ENCODE data around the gene RPS14. TPM values are rescaled to one million over a fixed set of nuclear protein-coding genes. Genes with fewer than 3 reads are reported as not detected.
A peak's percentile ranks its signal among the peaks of the same experiment; 100 is the strongest.

RPS14 gene
- total RNA-seq, 1 experiment from 2014 or later, result 3,040 TPM

- Histone ChIP-seq H3K9me2 (replicated peaks; ENCODE audit: insufficient read depth, low read length) (no peaks in the 10 kb centered on the region), H3K27ac (ENCODE audit: low read length) (peak overlapping the region; percentile 27; the same call in 1 of the 2 replicates), H3K79me2 (ENCODE audit: low read length) (peaks cover 10% of the 10 kb centered on the region), H2AFZ (ENCODE audit: low read length) (no peak overlapping the region), H4K20me1 (ENCODE audit: insufficient read depth, low read depth, low read length) (peaks cover 48% of the 10 kb centered on the region; the same call in 1 of the 2 replicates), H3K4me1 (ENCODE audit: low read length) (peaks cover 71% of the 10 kb centered on the region), H3K4me2 (ENCODE audit: low read depth, low read length, poor library complexity, severe bottlenecking) (no peak overlapping the region), H3K9ac (ENCODE audit: low read length) (no peak overlapping the region), H3K36me3 (ENCODE audit: insufficient read depth, low read length) (peaks cover 64% of the 10 kb centered on the region), H3K9me3 (ENCODE audit: low read length) (no peaks in the 10 kb centered on the region), H3K27me3 (ENCODE audit: low read length) (no peaks in the 10 kb centered on the region), H3K4me3 (ENCODE audit: low read length) (no peak overlapping the region)
- DNase-seq, result no peak
Observed at GRCh38 chr5:150404535-150404934, 45.0 kb downstream of the RPS14 start.

- Histone ChIP-seq H3K36me3 (ENCODE audit: insufficient read depth, low read length) (peaks cover 64% of the 10 kb centered on the region), H3K79me2 (ENCODE audit: low read length) (peaks cover 9% of the 10 kb centered on the region)
- no peak for DNase-seq
Observed at GRCh38 chr5:150404121-150404520, 45.4 kb downstream of the RPS14 start.

GRCh38 chr5:150402901-150403342 is 46.6 kb downstream of the RPS14 start:
- peaks cover 41% of the 10 kb centered on the region; the same call in 1 of the 2 replicates for H4K20me1 ChIP-seq (ENCODE audit: insufficient read depth, low read depth, low read length)
- peaks cover 71% of the 10 kb centered on the region for H3K4me1 ChIP-seq (ENCODE audit: low read length)
- no peaks in the 10 kb centered on the region for H3K27me3 ChIP-seq (ENCODE audit: low read length)
- H3K9ac ChIP-seq (ENCODE audit: low read length), result no peak overlapping the region
- no peak overlapping the region; the same call in 1 of the 2 replicates for H3K27ac ChIP-seq (ENCODE audit: low read length)
- H3K79me2 ChIP-seq (ENCODE audit: low read length), result no peaks in the 10 kb centered on the region
- no peak for DNase-seq
- H3K9me3 ChIP-seq (ENCODE audit: low read length), result no peaks in the 10 kb centered on the region
- H2AFZ ChIP-seq (ENCODE audit: low read length), result no peak overlapping the region
- H3K4me2 ChIP-seq (ENCODE audit: low read depth, low read length, poor library complexity, severe bottlenecking), result no peak overlapping the region
- H3K9me2 ChIP-seq (replicated peaks; ENCODE audit: insufficient read depth, low read length), result no peaks in the 10 kb centered on the region
- H3K4me3 ChIP-seq (ENCODE audit: low read length), result no peak overlapping the region
- peaks cover 54% of the 10 kb centered on the region for H3K36me3 ChIP-seq (ENCODE audit: insufficient read depth, low read length)

More at GRCh38 chr5:150404121-150404520, 45.4 kb downstream of the RPS14 start:
- Histone ChIP-seq H3K27me3 (ENCODE audit: low read length) (no peaks in the 10 kb centered on the region), H3K9me3 (ENCODE audit: low read length) (no peaks in the 10 kb centered on the region), H3K9me2 (replicated peaks; ENCODE audit: insufficient read depth, low read length) (no peaks in the 10 kb centered on the region), H3K4me2 (ENCODE audit: low read depth, low read length, poor library complexity, severe bottlenecking) (no peak overlapping the region), H2AFZ (ENCODE audit: low read length) (no peak overlapping the region), H3K27ac (ENCODE audit: low read length) (peak overlapping the region; percentile 20), H3K9ac (ENCODE audit: low read length) (no peak overlapping the region), H3K4me3 (ENCODE audit: low read length) (no peak overlapping the region), H4K20me1 (ENCODE audit: insufficient read depth, low read depth, low read length) (peaks cover 48% of the 10 kb centered on the region; the same call in 1 of the 2 replicates), H3K4me1 (ENCODE audit: low read length) (peaks cover 71% of the 10 kb centered on the region)

GRCh38 chr5:150402229-150402773 is 47.2 kb downstream of the RPS14 start:
- peaks cover 49% of the 10 kb centered on the region for H3K36me3 ChIP-seq (ENCODE audit: insufficient read depth, low read length)
- H3K4me3 ChIP-seq (ENCODE audit: low read length), result no peak overlapping the region
- no peaks in the 10 kb centered on the region for H3K9me2 ChIP-seq (replicated peaks; ENCODE audit: insufficient read depth, low read length)
- no peak for DNase-seq
- H2AFZ ChIP-seq (ENCODE audit: low read length), result no peak overlapping the region
- H3K27me3 ChIP-seq (ENCODE audit: low read length), result no peaks in the 10 kb centered on the region
- peaks cover 65% of the 10 kb centered on the region for H3K4me1 ChIP-seq (ENCODE audit: low read length)
- no peaks in the 10 kb centered on the region for H3K9me3 ChIP-seq (ENCODE audit: low read length)
- no peak overlapping the region for H3K9ac ChIP-seq (ENCODE audit: low read length)
- peak overlapping the region; percentile 74 for H3K27ac ChIP-seq (ENCODE audit: low read length)
- H3K4me2 ChIP-seq (ENCODE audit: low read depth, low read length, poor library complexity, severe bottlenecking), result no peak overlapping the region
- peaks cover 36% of the 10 kb centered on the region; the same call in 1 of the 2 replicates for H4K20me1 ChIP-seq (ENCODE audit: insufficient read depth, low read depth, low read length)
- H3K79me2 ChIP-seq (ENCODE audit: low read length), result no peaks in the 10 kb centered on the region

GRCh38 chr5:150401376-150402228 is 47.9 kb downstream of the RPS14 start:
- no peak overlapping the region for H3K4me2 ChIP-seq (ENCODE audit: low read depth, low read length, poor library complexity, severe bottlenecking)
- no peaks in the 10 kb centered on the region for H3K79me2 ChIP-seq (ENCODE audit: low read length)
- H3K27me3 ChIP-seq (ENCODE audit: low read length), result no peaks in the 10 kb centered on the region
- peak; percentile 66 for DNase-seq
- no peak overlapping the region for H3K9ac ChIP-seq (ENCODE audit: low read length)
- H2AFZ ChIP-seq (ENCODE audit: low read length), result no peak overlapping the region
- H3K4me1 ChIP-seq (ENCODE audit: low read length), result peaks cover 58% of the 10 kb centered on the region
- peaks cover 44% of the 10 kb centered on the region for H3K36me3 ChIP-seq (ENCODE audit: insufficient read depth, low read length)
- peaks cover 29% of the 10 kb centered on the region; the same call in 1 of the 2 replicates for H4K20me1 ChIP-seq (ENCODE audit: insufficient read depth, low read depth, low read length)
- no peaks in the 10 kb centered on the region for H3K9me2 ChIP-seq (replicated peaks; ENCODE audit: insufficient read depth, low read length)
- H3K9me3 ChIP-seq (ENCODE audit: low read length), result no peaks in the 10 kb centered on the region
- no peak overlapping the region for H3K4me3 ChIP-seq (ENCODE audit: low read length)
- H3K27ac ChIP-seq (ENCODE audit: low read length), result peak overlapping the region; percentile 74

GRCh38 chr5:150401076-150401375 is 48.5 kb downstream of the RPS14 start:
- no peaks in the 10 kb centered on the region for H3K79me2 ChIP-seq (ENCODE audit: low read length)
- peaks cover 41% of the 10 kb centered on the region for H3K36me3 ChIP-seq (ENCODE audit: insufficient read depth, low read length)
- H3K27me3 ChIP-seq (ENCODE audit: low read length), result no peaks in the 10 kb centered on the region
- peak overlapping the region; percentile 74 for H3K27ac ChIP-seq (ENCODE audit: low read length)
- peaks cover 53% of the 10 kb centered on the region for H3K4me1 ChIP-seq (ENCODE audit: low read length)
- peak; percentile 73 for DNase-seq
- no peak overlapping the region for H2AFZ ChIP-seq (ENCODE audit: low read length)
- no peaks in the 10 kb centered on the region for H3K9me2 ChIP-seq (replicated peaks; ENCODE audit: insufficient read depth, low read length)
- no peak overlapping the region for H3K4me3 ChIP-seq (ENCODE audit: low read length)
- H3K4me2 ChIP-seq (ENCODE audit: low read depth, low read length, poor library complexity, severe bottlenecking), result no peak overlapping the region
- peaks cover 24% of the 10 kb centered on the region; the same call in 1 of the 2 replicates for H4K20me1 ChIP-seq (ENCODE audit: insufficient read depth, low read depth, low read length)
- H3K9ac ChIP-seq (ENCODE audit: low read length), result no peak overlapping the region
- H3K9me3 ChIP-seq (ENCODE audit: low read length), result no peaks in the 10 kb centered on the region

- peaks cover 52% of the 10 kb centered on the region for H3K4me1 ChIP-seq (ENCODE audit: low read length)
- no peaks in the 10 kb centered on the region for H3K79me2 ChIP-seq (ENCODE audit: low read length)
- no peak overlapping the region for H3K4me2 ChIP-seq (ENCODE audit: low read depth, low read length, poor library complexity, severe bottlenecking)
- H3K27me3 ChIP-seq (ENCODE audit: low read length), result no peaks in the 10 kb centered on the region
- DNase-seq, result peak; percentile 80
- H3K36me3 ChIP-seq (ENCODE audit: insufficient read depth, low read length), result peaks cover 40% of the 10 kb centered on the region
- H2AFZ ChIP-seq (ENCODE audit: low read length), result no peak overlapping the region
- H3K4me3 ChIP-seq (ENCODE audit: low read length), result no peak overlapping the region
- H4K20me1 ChIP-seq (ENCODE audit: insufficient read depth, low read depth, low read length), result peaks cover 22% of the 10 kb centered on the region; the same call in 1 of the 2 replicates
- peak overlapping the region; percentile 74 for H3K27ac ChIP-seq (ENCODE audit: low read length)
- H3K9me3 ChIP-seq (ENCODE audit: low read length), result no peaks in the 10 kb centered on the region
- H3K9ac ChIP-seq (ENCODE audit: low read length), result no peak overlapping the region
- H3K9me2 ChIP-seq (replicated peaks; ENCODE audit: insufficient read depth, low read length), result no peaks in the 10 kb centered on the region
Observed at GRCh38 chr5:150400316-150401075, 49.0 kb downstream of the RPS14 start.

Data from Karpas-422 (cell line).